Keratinocyte (primary cell): ENCODE results near the gene PRRG1. TPM values are rescaled to one million over a fixed set of nuclear protein-coding genes. Genes with fewer than 3 reads are reported as not detected.

Experiments
- DNase-seq: peaks from one replicate; pipeline ENCODE4 v3.0.0-alpha.2; 2011; ENCODE audit warnings: low read depth, missing footprints, low spot score
- FAIRE-seq: peaks from 2 replicates; lab custom pipeline; 2011; peaks lifted over from hg19 to GRCh38; lab: Jason Lieb, UNC
- H2AFZ ChIP-seq: 2 replicates; pipeline ENCODE4 v1.6.0; 2012; ENCODE audit warnings: low read length, control low read depth, inconsistent platforms; ENCODE audit not compliant: control insufficient read depth
- H3K27ac ChIP-seq: 2 replicates; pipeline ENCODE4 v1.5.1; 2011; ENCODE audit warnings: low read length; ENCODE audit not compliant: control insufficient read depth, insufficient read depth
- H3K27me3 ChIP-seq: 3 replicates; pipeline ENCODE4 v1.6.0; 2011; ENCODE audit warnings: low read length; ENCODE audit not compliant: control insufficient read depth, insufficient read depth; ENCODE audit errors: extremely low read depth
- H3K36me3 ChIP-seq, 2 experiments: 2 replicates in 1 of 2; 3 replicates in 1 of 2; pipeline ENCODE4 v1.5.1; 2011; ENCODE audit warnings: low read length in 2 of 2, mild to moderate bottlenecking in 1 of 2; ENCODE audit not compliant: control insufficient read depth in 2 of 2, insufficient read depth in 2 of 2; ENCODE audit errors: extremely low read depth in 1 of 2
- H3K4me1 ChIP-seq: 3 replicates; pipeline ENCODE4 v1.5.1; 2011; ENCODE audit warnings: low read length; ENCODE audit not compliant: control insufficient read depth, insufficient read depth; ENCODE audit errors: extremely low read depth
- H3K4me2 ChIP-seq: 3 replicates; pipeline ENCODE4 v1.6.0; 2011; ENCODE audit warnings: low read depth, low read length; ENCODE audit not compliant: control insufficient read depth, insufficient read depth; ENCODE audit errors: extremely low read depth
- H3K4me3 ChIP-seq, 3 experiments: fragments of 200-600 bp in 1 of 3; sonication (generic) in 1 of 3; 2 replicates in 2 of 3; 3 replicates in 1 of 3; pipeline ENCODE4 v1.5.1; 2011 to 2016; ENCODE audit warnings: low read length in 3 of 3, mild to moderate bottlenecking in 3 of 3, control low read depth in 2 of 3, inconsistent platforms in 1 of 3, low read depth in 1 of 3, mixed read lengths in 1 of 3, mixed run types in 1 of 3, moderate library complexity in 1 of 3; ENCODE audit not compliant: control insufficient read depth in 2 of 3, insufficient read depth in 2 of 3; ENCODE audit errors: extremely low read depth in 1 of 3
- H3K79me2 ChIP-seq: 2 replicates; pipeline ENCODE4 v1.6.0; 2012; ENCODE audit warnings: low read length; ENCODE audit not compliant: control insufficient read depth, insufficient read depth
- H3K9ac ChIP-seq: 3 replicates; pipeline ENCODE4 v1.6.0; 2011; ENCODE audit warnings: low read length; ENCODE audit not compliant: control insufficient read depth, insufficient read depth; ENCODE audit errors: extremely low read depth
- H3K9me1 ChIP-seq: 3 replicates; pipeline ENCODE4 v1.6.0; 2011; ENCODE audit warnings: low read length; ENCODE audit not compliant: control insufficient read depth, insufficient read depth; ENCODE audit errors: extremely low read depth
- H3K9me3 ChIP-seq: 2 replicates; pipeline ENCODE4 v1.5.1; 2012; ENCODE audit warnings: low read depth, low read length; ENCODE audit not compliant: control insufficient read depth
- H4K20me1 ChIP-seq: 3 replicates; pipeline ENCODE4 v1.6.0; 2011; ENCODE audit warnings: low read length; ENCODE audit not compliant: control insufficient read depth, insufficient read depth; ENCODE audit errors: extremely low read depth
- CTCF ChIP-seq, 3 experiments: IDR thresholded peaks in 1 of 3; conservative IDR thresholded peaks in 1 of 3; optimal IDR thresholded peaks in 1 of 3; 2 replicates in 2 of 3; 3 replicates in 1 of 3; pipeline versions ENCODE3 to v1.5.1; 2011; ENCODE audit warnings: low read length in 3 of 3, mild to moderate bottlenecking in 3 of 3, moderate library complexity in 2 of 3, control low read depth in 1 of 3, inconsistent platforms in 1 of 3; ENCODE audit not compliant: insufficient read depth in 2 of 3; ENCODE audit errors: extremely low read depth in 1 of 3
- EZH2 ChIP-seq: IDR thresholded peaks from one replicate; pipeline ENCODE4 v1.6.1; 2012; ENCODE audit warnings: inconsistent platforms, mild to moderate bottlenecking, low read length, moderate library complexity
- dilution Hi-C: fragments of 300-500 bp; cut with MboI; formaldehyde crosslinking; loops from one replicate; pipeline ENCODE4 v1.7.0; 2020; ENCODE audit warnings: low sequenced_read_pairs; ENCODE audit not compliant: extremely low pct_ligation_motif_present
- polyA plus RNA-seq, 5 experiments: library from polyadenylated mRNA; depleted of rRNA in 3 of 5; stranded (reverse) in 3 of 5; stranded (forward) in 1 of 5; unstranded in 1 of 5; fragments of >200 nt; gene quantifications; 1 replicate in 1 of 5; 2 replicates in 3 of 5; 3 replicates in 1 of 5; pipeline versions ENCODE4 v1.2.1 to v1.2.3, GENCODE V29; 2011 to 2012; ENCODE audit warnings: missing spikeins in 2 of 5, low read depth in 1 of 5, low replicate concordance in 1 of 5

Gene PRRG1
- polyA plus RNA-seq, 1 donor (not counting 4 experiments of a cell fraction or from before 2014, with no cell fraction given): 29.2 TPM

- Histone ChIP-seq H3K27ac (no peak overlapping the region), H2AFZ (peak overlapping the region; percentile 77), H3K9me1 (no peaks in the 10 kb centered on the region), H3K4me1 (peaks cover 3% of the 10 kb centered on the region), H3K4me3 (peak overlapping the region; percentile 53 to 64 (median 59)), H3K36me3 (no peaks in the 10 kb centered on the region), H3K9ac (peak overlapping the region; percentile 43), H4K20me1 (no peaks in the 10 kb centered on the region), H3K4me2 (peak overlapping the region; percentile 75), H3K9me3 (no peaks in the 10 kb centered on the region), H3K27me3 (no peaks in the 10 kb centered on the region), H3K79me2 (peaks cover 28% of the 10 kb centered on the region)
- no peak for TF ChIP-seq CTCF (optimal IDR thresholded peaks at IDR 0.05 in 1 of 3, IDR thresholded peaks at IDR 0.05 in 1 of 3, conservative IDR thresholded peaks at IDR 0.05 in 1 of 3; ENCODE audit: extremely low read depth in 1 of 3, insufficient read depth in 2 of 3, low read length in 3 of 3)
- DNase-seq: no peak
- FAIRE-seq: no peak
- dilution Hi-C loops: no loop called here
These were observed 763 bp upstream of the PRRG1 start for GRCh38 chrX:37348231-37348970.

DNA sequence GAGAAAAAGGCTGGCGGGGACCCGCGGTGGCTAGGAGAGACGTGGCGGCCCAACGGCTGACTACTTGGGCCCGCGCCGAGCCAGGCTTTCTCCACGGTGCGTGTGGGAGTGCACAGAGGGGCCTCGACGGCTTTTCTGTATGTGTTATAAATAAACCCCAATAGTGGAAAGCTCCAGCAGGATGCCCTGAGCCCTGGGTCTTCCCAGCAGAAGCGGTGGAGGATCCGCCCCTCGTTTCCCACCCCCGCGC, 268 bp upstream of the PRRG1 start:
- DNase-seq (no peak), FAIRE-seq (no peak)
- Histone ChIP-seq H3K36me3 (no peaks in the 10 kb centered on the region), H3K9me1 (no peaks in the 10 kb centered on the region), H3K79me2 (peaks cover 33% of the 10 kb centered on the region), H3K4me3 (peak overlapping the region; percentile 53 to 64 (median 59)), H3K27ac (no peak overlapping the region), H3K9me3 (no peaks in the 10 kb centered on the region), H3K9ac (peak overlapping the region; percentile 43), H3K4me1 (peaks cover 3% of the 10 kb centered on the region), H3K27me3 (no peaks in the 10 kb centered on the region), H3K4me2 (peak overlapping the region; percentile 75), H2AFZ (peak overlapping the region; percentile 77), H4K20me1 (no peaks in the 10 kb centered on the region)
- TF ChIP-seq EZH2 (no peak), CTCF (optimal IDR thresholded peaks at IDR 0.05 in 1 of 3, IDR thresholded peaks at IDR 0.05 in 1 of 3, conservative IDR thresholded peaks at IDR 0.05 in 1 of 3; ENCODE audit: extremely low read depth in 1 of 3, insufficient read depth in 2 of 3, low read length in 3 of 3) (no peak)
- dilution Hi-C loops: no loop called here
